Sigmoid colon (tissue), 4 donors: ENCODE results near the gene ARRB1.

Experiments used
- EP300 ChIP-seq, 4 donors: sonication (generic); formaldehyde crosslinking; IDR thresholded peaks; one replicate each; pipeline ENCODE4 v1.6.1; 2017; ENCODE audit warnings: antibody characterized with exemption in 4 of 4
- POLR2A ChIP-seq, 2 donors: fragments of 450-650 bp; IDR thresholded peaks; one replicate each; pipeline ENCODE4 v1.6.1; 2016; ENCODE audit warnings: antibody characterized with exemption in 2 of 2, mild to moderate bottlenecking in 2 of 2, moderate library complexity in 2 of 2
- POLR2AphosphoS5 ChIP-seq, 4 donors: sonication (generic); formaldehyde crosslinking; IDR thresholded peaks; one replicate each; pipeline ENCODE4 v1.6.1; 2017; ENCODE audit warnings: antibody characterized with exemption in 4 of 4
- TF ChIP-seq, protein P1 (sequence below), 4 experiments: fragments of 450-650 bp in 3 of 4; fragments of 200-600 bp in 1 of 4; IDR thresholded peaks; one replicate each; pipeline ENCODE4 v1.5.1; 2016 to 2019; ENCODE audit warnings: antibody characterized with exemption in 4 of 4, mild to moderate bottlenecking in 3 of 4, moderate library complexity in 2 of 4

DNA sequence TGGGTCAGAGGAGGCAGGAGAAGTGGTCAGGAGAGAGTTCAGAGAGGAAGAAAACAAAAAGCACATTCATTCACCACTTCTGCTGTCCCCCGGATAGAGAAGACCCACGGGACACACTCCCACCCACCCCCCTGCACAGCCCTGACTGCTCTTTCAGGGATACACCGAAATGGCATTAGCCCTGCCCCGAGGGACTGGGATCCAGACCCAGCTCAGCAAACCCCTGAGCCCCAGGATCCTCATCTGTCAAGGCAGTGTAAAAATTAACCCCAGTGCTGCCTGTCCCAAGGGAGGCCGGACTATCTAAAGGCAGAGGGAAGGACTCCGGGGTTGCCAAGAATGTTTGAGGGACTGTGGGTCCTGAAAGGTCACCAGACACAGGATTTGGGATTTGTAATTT lies 79.7 kb downstream of the ARRB1 start:
- TF ChIP-seq POLR2AphosphoS5 (IDR thresholded peaks at IDR 0.05) (no peak), POLR2A (IDR thresholded peaks at IDR 0.05) (no peak), EP300 (IDR thresholded peaks at IDR 0.05) (no peak)
- TF ChIP-seq, protein P1, sequence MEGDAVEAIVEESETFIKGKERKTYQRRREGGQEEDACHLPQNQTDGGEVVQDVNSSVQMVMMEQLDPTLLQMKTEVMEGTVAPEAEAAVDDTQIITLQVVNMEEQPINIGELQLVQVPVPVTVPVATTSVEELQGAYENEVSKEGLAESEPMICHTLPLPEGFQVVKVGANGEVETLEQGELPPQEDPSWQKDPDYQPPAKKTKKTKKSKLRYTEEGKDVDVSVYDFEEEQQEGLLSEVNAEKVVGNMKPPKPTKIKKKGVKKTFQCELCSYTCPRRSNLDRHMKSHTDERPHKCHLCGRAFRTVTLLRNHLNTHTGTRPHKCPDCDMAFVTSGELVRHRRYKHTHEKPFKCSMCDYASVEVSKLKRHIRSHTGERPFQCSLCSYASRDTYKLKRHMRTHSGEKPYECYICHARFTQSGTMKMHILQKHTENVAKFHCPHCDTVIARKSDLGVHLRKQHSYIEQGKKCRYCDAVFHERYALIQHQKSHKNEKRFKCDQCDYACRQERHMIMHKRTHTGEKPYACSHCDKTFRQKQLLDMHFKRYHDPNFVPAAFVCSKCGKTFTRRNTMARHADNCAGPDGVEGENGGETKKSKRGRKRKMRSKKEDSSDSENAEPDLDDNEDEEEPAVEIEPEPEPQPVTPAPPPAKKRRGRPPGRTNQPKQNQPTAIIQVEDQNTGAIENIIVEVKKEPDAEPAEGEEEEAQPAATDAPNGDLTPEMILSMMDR (IDR thresholded peaks at IDR 0.05), result no peak
